GM19455 (cell line): ENCODE measurements around the gene THSD4.
"Not testable (repeated sequence)": the region's sequence is repeated elsewhere in the genome, so short reads cannot be mapped to it uniquely, and the experiment has no call there.

Source experiments
- ATAC-seq: cut with Tn5 transposase; IDR thresholded peaks from one replicate; pipeline ENCODE4 v1.9.1; 2021; ENCODE audit not compliant: unreplicated experiment

THSD4 gene

GRCh38 chr15:71342658-71343057 lies 227.4 kb downstream of the THSD4 start:
- ATAC-seq = no peak

GRCh38 chr15:71344316-71344715 lies 229.0 kb downstream of the THSD4 start:
- no peak for ATAC-seq

GRCh38 chr15:71345186-71345585 lies 229.9 kb downstream of the THSD4 start:
- no peak for ATAC-seq

- no peak for ATAC-seq
Measured at GRCh38 chr15:71346464-71346863, 231.2 kb downstream of the THSD4 start.

DNA sequence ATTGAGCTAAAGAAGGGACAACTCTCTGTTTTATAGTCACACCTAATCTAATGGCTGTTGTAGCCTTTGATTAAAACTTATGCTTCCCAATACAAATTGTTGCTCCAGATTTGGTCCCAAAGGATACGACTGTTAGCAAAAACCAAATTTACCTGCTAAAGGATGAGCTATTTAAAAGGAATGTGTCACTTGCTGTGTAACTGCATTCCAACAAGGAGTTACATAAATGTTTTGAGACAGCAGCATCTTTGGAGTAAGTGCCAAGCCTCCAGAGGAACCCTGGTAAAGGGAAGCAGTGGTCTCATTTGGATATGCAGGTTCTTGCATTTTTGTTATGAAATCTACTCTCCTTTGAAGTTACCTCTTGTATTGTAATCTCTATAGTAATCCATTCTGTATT lies 233.3 kb downstream of the THSD4 start:
- ATAC-seq = no peak

DNA sequence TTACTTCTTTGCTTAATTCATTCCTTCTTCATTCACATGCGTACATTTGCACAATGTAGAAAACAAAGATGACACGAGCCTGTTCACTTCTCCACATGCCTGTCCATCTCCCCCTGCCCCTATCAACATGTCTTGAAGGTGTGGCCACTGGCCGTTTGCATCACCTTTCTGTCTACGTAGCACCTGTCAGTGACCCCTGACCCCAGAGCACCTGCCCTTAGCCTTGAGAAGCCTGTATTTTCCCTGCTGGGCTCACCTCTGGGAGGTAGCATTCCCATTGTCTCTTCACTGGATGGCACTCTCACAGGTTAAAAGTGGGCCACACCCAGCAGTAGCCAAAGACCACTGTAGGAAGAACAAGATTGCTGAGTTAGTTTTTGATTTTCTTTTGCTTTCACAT lies 234.1 kb downstream of the THSD4 start:
- ATAC-seq = no peak

GRCh38 chr15:71349736-71350526 lies 234.7 kb downstream of the THSD4 start:
- no peak for ATAC-seq

- no peak for ATAC-seq
Measured at GRCh38 chr15:71350622-71351378, 235.5 kb downstream of the THSD4 start.

DNA sequence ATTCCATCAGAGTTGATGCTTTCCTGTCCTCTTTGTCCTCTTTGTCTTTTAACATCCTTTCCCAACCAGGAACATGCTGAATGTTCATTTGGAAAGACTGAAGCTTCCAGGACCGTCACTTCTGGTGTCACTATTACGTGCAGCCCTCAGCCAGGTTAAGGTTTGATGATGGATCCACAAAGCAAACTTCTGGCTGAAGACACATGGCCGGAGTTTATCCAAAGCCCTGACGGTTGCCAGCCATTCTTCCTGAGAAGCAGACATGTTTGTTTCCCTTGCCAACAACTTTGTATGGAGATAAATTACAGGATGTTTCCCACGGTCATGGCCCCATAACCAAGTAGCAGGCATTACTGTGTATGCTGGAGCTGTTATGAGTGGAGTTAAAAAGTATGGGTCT lies 236.9 kb downstream of the THSD4 start:
- no peak for ATAC-seq

DNA sequence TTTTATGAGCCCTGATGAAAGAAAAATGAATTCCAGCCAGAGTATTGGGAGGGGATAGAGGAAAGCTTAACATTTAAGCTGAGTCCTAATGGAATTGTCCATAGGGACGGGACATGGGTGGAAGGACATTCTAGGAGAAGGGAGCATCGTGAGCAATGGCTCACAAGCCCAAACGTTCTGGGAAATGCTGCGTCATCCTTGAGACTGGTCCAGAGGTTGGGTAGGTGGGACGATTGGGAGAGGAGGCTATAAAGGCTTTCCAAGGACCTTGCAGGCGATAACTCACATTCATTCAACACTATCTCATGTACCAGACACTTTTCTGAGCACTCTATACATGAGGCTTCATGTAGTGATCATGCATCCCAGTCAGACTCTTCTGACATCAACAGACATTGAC lies 237.5 kb downstream of the THSD4 start:
- no peak for ATAC-seq

GRCh38 chr15:71353171-71353570 lies 237.9 kb downstream of the THSD4 start:
- ATAC-seq = no peak

GRCh38 chr15:71355268-71355667 lies 240.0 kb downstream of the THSD4 start:
- ATAC-seq = no peak

DNA sequence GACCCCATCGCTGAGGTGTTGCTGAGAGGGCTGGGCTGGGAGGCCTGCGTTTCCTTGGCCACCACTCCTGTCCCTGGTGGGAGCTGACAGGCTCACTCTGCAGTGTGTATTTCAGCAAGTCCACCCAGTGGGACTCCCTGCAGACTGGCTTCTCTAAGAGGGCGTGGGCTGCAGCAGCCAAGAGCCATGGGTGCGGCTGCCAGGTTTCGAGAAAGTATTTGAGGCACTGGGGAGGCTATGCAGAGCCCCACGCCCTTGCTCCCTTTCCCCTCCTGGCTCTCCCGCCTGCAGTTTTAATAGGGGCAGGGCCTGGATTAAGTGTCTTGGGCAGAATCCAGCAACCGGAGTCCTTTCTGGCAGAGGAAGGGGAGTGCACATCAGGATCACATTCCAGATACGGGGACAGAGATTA lies 242.1 kb downstream of the THSD4 start:
- no peak for ATAC-seq

- ATAC-seq = no peak
Measured at GRCh38 chr15:71357967-71358366, 242.7 kb downstream of the THSD4 start.

- no peak for ATAC-seq
Measured at GRCh38 chr15:71359246-71359645, 244.0 kb downstream of the THSD4 start.

GRCh38 chr15:71362556-71362955 lies 247.3 kb downstream of the THSD4 start:
- ATAC-seq = no peak

DNA sequence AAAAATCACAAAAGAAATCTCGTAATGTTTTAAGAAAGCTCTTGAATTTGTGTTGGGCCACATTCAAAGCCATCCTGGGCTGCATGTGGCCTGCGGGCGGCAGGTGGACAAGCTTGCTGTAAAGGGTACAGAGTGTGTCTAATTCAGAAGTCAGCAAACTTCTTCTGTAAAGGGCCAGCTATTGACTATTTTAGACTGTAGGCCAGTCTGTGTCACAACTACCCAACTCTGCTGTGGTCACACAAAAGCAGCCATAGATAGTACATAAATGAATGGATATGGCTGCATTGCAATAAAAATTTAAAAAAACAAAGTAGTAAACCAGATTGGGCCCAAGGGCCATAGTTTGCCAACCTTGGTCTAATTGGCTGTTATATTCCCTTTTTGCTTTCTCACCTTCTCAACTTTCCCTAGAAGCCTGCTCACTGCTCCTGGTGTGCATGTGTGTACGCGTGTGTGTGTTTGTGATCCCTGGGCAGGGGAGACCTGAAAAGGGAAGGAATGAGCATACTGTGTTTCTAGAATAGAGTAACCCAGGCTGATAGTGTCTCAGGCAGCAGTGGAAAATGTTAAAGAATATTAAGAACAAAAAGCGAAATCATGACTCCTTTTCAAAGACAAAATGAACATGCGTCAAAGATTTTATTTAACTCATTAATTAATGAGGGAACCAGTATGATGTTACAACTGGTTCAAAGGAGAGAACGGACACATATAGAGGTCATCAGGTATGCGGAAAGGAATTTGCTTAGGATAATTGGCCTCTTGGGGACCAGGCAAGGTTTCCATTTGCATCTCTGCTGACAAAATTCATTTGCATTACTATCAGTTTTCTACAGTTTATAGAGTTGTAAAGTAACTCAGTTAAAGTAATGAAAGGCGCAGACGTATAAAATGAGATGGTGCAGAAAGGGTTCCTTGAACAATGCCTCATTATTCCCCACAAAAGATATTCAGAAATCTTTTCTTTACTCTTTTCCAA lies 248.0 kb downstream of the THSD4 start:
- ATAC-seq = no peak

DNA sequence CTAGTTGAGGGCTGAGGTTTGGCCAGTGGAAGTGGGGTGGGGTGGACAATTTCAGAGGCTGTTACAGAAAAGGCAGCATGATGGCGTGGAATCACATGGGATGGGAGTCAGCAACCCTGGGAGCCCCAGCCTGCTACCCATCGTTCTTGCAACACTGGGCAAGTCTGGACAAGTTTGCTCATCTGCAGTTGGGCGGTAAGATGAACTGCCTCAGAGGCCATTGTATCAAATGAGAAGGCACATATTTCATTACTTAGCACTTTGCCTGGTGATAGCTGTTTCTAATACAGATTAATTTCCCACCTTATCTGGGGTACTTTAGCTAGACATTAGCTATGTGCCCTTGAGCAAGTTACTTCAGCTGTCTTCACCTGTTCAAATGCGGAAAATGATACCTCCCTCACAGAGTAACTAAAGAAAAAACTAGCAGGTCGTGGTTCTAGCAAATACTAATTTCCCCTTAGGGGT lies 248.9 kb downstream of the THSD4 start:
- ATAC-seq = no peak

DNA sequence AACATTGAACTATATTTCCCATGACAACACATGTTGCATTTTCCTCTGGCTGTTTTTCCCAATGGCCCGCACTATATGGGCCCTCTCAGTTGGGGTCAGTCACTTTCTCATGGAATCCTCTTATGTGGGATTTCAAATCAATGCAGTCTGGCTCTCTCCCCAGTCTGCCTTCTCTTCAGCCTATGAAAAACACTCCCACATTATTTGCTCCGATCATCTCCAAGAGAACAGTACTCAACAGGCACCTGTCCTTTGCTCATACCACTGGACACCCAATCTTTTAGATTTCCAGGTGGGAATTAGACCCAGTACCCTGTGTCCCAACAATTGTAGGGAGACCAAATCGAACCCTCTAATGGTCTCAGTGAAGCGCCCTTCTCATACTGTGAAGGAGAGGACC lies 251.3 kb downstream of the THSD4 start:
- no peak for ATAC-seq

GRCh38 chr15:71366926-71367325 lies 251.7 kb downstream of the THSD4 start:
- ATAC-seq = no peak

DNA sequence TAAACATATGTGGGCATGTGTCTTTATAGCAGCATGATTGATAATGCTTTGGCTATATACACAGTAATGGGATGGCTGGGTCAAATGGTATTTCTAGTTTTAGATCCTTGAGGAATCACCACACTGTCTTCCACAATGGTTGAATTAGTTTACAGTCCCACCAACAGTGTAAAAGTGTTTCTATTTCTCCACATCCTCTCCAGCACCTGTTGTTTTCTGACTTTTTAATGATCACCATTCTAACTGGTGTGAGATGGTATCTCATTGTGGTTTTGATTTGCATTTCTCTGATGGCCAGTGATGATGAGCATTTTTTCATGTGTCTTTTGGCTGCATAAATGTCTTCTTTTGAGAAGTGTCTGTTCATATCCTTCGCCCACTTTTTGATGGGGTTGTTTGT lies 252.5 kb downstream of the THSD4 start:
- not testable (repeated sequence) for ATAC-seq
